ENCODE data around the gene DNAH3.

The DNAH3 gene

DNA sequence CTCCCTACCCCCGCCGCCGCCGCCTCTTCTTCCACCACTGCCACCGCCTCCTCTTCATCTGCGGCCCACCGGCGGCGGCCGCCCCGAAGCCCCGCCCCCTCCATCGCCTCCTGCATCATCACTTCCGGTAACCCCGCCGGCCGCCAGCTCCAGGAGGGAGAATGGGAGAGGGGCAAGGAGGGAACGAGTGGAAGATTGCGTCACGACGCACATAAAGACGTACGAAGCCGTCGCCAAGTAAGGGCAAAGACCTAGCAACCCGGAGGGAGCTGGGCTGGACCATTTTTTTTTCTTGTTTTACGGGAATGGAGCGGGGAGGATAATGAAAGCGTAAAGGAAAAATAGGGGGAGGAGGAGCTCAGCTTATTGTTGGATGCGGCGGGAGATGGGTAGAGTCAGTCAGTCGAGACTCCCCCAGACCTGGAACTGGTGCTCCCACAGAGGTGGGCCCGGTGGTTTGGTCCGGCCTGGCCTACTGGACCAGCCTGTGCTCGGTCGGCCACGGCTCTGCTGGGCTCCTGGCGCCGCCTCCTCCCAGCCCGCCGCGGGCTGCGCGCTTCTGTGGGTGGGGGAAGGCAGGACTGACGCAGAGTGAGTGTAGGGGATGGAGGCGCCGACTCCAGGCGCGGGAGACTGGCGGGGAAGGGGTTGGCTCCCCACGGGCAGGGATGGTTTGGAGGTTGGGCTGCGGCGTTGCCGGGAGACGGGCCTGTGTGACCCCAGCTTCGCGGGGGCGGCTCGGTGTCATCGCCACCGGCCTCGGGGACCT lies 250.2 kb downstream of the DNAH3 start, which contains the start of the genes DCUN1D3 and LYRM1:
Gene DCUN1D3 (minus strand): TSS at position 60 of the 769 bp plus-strand sequence. CDS start 37,820 bp downstream, outside the sequence.
Gene LYRM1 (plus strand): TSS at position 473 of the 769 bp plus-strand sequence. CDS start 14,785 bp downstream, outside the sequence.
- DNase-seq, result peak; percentile 96

DNA sequence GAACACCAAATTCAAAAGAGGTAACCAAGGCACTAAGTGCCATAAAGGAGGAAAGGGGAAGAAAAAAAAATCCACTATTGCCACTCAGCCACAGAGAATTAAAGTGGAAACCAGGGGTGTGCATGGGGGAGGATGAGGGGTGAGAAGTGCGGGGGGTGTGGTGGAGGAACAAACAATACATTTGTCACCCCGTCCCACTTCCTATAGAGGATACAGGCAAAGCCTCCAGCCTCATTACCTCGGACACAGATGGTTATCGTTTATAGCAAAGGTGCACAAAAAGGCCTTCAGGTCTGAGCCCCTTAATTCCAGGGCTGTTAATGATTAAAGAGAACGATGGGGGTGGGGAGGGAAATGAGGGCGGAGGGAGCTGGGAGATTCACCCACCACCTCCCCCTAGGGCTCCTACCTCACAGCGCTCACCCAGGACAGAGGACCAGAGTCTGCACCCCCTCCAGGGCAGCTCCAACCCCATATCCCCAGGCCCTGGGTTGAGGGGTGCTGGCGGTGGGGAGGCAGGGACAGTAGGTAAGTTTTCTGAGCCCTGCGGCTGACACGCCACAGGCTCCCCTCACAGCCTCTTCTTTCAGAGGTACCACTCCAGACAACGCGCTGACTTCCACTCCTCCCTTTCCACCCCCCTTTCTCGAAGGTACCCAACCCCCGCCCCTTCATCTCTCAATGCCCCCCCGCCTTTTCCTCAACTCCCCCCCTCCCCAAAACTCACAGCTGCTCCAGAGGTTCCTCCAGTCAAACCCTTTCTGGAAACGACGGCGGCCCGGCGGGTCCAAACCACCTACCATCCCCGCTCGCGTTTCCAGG lies 251.0 kb downstream of the DNAH3 start:
- no peak for DNase-seq

DNA sequence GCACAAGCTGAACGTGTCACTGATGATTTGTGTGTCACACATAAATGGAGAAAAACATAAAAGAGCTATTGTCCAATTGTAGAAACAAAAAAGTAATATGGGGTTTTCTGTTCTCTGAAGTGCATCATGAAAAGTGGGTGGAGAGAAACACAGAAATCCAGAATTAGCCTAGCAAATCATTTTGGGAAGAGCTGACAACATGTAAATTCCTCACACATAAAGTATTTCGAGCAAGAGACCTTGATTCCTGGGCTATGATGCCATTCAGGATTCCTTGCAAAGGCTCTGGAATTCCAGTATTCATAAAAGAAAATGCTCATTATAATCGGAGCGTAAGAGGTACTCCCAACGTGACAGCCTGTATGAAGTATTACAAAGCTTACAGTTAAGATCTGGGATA lies 251.6 kb downstream of the DNAH3 start:
- DNase-seq, result no peak

DNA sequence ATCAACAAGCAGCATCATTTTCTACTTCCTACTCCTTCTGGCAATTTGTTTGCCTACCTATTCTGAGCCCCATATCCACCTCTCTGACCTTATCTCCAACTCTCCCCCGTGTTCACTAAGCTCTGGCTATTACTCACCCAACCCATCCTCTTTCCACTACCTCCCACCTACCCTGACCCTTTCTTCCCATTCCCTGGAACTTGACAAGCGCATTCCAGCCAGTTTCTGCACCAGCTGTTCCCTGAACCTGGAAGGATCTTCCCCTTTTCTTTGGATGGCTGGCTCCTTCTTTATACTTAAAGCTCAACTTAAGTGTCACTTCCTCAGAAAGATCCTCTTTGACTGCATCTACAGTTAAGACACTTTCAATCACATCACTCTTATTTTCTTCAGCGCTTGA lies 252.7 kb downstream of the DNAH3 start:
- DNase-seq, result no peak

DNA sequence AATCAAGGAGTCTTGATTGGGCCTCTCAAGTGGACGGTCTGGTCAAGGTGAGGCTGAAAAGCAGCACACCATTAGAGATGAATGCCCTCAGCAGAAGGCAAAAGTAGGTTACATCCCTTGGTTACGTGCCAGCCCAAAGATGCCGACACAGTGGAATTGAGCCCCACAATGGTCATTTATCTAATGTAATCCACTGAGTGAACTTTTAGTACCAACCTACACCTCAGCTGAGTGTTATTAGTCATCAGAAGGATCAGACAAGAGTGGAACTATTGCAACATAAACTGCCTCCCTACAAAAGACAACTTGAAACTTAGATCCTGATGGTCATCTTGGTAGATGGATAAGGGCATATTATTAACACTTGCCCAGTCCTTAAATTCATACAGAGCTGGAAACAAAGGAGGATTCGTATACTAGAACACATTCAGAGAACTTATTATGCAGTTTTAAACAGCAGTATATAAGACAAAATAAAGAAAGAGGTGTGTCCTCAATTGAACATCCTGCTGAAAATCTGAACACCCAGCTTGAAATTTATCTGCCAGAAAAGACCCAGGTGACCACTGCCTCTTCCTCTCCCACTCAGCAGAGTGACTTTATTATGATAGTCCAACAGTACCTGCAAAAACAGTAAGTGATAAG lies 253.3 kb downstream of the DNAH3 start:
- no peak for DNase-seq

DNA sequence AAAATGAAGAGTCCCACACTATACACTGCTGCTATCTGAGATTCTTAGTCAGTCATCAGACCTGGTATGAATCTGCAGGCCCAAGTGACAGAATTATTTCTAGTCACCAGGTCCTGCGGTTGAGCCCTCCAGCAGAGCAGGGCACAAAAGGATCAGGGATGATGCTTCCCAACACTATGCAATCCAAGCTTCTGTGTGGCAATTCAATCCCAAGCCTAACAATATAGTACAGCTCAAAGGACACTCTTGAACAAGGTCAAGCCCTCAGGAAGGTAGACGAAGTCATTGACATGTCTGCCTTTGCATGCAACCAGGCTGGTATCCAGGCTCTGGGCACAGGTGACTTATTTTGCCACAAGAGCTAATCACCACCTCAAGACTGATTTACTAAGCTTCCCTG lies 256.3 kb downstream of the DNAH3 start:
- DNase-seq, result no peak

DNA sequence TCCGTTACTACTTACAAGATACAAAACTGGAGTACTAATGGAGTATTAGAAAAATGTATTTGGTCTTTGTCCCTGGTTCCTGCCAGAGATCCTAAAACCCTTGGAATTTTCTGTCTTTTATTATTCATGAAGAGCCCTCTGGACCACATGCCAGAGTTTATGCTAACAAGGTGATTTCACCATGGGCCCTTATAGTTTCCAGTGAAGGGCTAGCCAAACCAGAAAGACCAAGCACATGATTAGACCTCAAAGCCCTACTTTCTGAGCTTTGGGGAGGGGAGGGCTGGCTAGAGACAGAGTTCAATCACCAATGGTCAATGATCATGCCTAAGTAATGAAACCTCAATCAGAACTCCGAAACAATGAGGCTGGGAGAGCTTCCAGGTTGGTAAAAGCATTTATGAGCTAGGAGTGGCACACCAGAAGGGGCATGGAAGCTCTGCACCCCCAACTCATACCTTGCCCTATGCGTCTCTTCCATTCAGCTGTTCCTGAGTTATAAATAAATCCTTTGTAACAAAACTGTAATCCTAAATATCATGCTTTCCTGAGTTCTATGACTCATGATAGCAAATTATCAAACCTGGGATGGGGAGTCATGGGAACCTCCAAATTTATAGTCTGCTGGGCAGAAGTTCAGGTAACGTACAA lies 260.9 kb downstream of the DNAH3 start:
- no peak for DNase-seq

DNA sequence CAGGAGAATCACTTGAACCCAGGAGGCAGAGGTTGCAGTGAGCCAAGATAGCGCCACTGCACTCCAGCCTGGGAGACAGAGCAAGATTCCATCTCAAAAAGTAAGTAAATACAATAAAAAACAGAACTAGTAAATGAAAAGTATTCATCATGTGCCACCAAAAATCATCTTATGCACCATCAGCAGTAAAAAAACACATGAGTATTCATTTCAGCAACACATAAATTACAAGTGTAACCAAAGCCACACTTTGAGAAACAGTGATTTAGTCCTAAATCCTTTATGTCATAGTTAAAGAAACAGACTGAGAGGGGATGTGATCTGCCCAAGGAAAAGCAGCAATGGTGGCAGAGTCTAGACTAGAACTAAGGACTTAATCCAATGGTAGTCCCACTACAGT lies 263.4 kb downstream of the DNAH3 start:
- no peak for DNase-seq

DNA sequence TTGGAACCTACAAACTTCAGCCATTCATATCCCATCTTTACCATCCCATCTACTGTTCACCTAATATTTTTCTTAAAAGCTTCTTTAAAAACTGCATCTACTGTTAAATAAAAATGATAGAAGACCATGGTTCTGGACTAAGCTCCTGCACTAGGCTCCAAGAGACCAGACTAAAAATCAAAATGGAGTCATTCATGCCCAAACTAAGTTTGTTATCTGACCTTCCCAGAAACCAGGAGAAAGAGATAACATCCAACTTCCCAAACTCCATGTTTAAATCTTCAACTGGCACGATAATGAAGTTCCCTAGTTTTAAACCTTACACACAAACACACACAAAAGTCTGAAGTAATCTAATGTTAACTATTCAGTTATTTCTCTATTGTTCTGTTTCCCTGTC lies 264.3 kb downstream of the DNAH3 start:
- no peak for DNase-seq

DNA sequence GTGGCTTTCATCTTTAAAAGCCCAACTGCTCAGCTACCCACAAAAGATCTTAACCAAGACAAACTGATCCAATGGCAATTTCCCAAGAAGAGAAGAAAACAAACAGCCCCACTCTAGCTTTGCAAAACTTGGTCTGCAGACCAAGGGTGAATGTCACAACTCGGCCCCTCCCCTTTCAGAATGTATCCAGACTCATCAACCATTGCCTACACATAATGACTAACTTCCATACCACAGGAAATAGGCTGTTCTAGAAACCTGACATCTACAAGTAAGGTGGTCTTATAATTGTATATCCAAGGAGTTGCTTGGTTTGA lies 266.4 kb downstream of the DNAH3 start:
- DNase-seq, result no peak

DNA sequence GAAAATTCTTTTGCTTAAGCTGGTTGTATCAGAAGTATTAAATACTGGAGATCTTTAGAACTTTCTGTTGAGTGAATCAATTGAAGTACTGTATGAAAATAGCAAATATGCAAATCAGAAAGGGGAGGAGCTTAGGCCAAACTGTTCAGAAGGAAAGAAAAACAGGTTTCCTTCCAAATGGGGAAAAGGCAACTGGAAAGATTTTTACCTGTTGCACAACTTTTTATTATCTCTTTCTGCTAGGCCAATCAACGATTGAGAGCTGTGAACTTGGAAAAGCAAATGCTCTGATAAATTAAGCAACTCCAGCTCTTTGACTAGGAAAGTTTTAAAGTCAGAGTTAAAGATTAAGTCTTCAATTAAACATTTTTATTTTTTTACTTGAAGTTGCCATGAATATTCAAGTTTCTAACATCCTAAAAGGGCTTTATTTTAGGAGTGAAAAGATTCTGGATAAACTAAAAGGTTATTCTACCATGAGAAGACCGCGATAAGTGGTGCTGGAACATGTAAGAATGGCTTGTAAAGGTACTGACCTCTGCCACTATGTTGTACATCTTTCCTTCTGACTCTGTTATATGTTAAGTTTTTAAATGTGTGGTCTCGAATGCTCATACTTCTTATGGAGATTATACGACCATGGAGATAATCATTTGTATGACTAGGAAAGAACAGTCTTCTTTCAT lies 266.9 kb downstream of the DNAH3 start:
- no peak for DNase-seq

Measured in T1000 (cell line).